Measurements from ENCODE around the gene BSDC1. TPM values are rescaled to one million over a fixed set of nuclear protein-coding genes. Genes with fewer than 3 reads are reported as not detected.

Gene BSDC1
- total RNA-seq = 41.4 and 55.3 TPM in 2 replicates

GRCh38 chr1:32394141-32394889 lies at the start of gene BSDC1:
BSDC1 (minus strand) TSS chr1:32394441; CDS start chr1:32394414, 27 bp downstream.

GRCh38 chr1:32362474-32363313 lies 31.5 kb downstream of the BSDC1 start, which contains the start of the genes FAM229A and TSSK3:
FAM229A (minus strand) TSS chr1:32362485; CDS start chr1:32362091, 394 bp downstream.
TSSK3 (plus strand) TSS chr1:32362539; CDS start chr1:32362702, 163 bp downstream.

GRCh38 chr1:32335790-32336590 lies 58.3 kb downstream of the BSDC1 start, which contains the start of gene MARCKSL1:
MARCKSL1 (minus strand) TSS chr1:32336233; CDS start chr1:32336033, 200 bp downstream.

Other genes starting within 250 kb of the BSDC1 start
- gene TXLNA, start 214.8 kb downstream of the BSDC1 start, total RNA-seq = 69.9 and 73.1 TPM in 2 replicates
- gene CCDC28B, start 193.8 kb downstream of the BSDC1 start, total RNA-seq = 18.3 and 20.1 TPM in 2 replicates
- 1.3 and 1.4 TPM in 2 replicates for gene IQCC, start 188.8 kb downstream of the BSDC1 start, total RNA-seq
- gene DCDC2B, start 185.4 kb downstream of the BSDC1 start, total RNA-seq = not detected in 2 replicates
- gene TMEM234, start 172.1 kb downstream of the BSDC1 start, total RNA-seq = 12.7 and 16.3 TPM in 2 replicates
- gene EIF3I, start 172.0 kb downstream of the BSDC1 start, total RNA-seq = 313 and 378 TPM in 2 replicates
- 1.7 and 9.8 TPM in 2 replicates for gene FAM167B, start 147.2 kb downstream of the BSDC1 start, total RNA-seq
- 0.09 TPM in 1 of 2 replicates, not detected in the other for gene LCK, start 143.2 kb downstream of the BSDC1 start, total RNA-seq
- gene HDAC1, start 102.4 kb downstream of the BSDC1 start, total RNA-seq = 118 and 146 TPM in 2 replicates
- gene MARCKSL1, start 58.2 kb downstream of the BSDC1 start, total RNA-seq = 76.6 and 108 TPM in 2 replicates
- 0.81 and 1.6 TPM in 2 replicates for gene FAM229A, start 32.0 kb downstream of the BSDC1 start, total RNA-seq
- 0.18 and 0.19 TPM in 2 replicates for gene TSSK3, start 31.9 kb downstream of the BSDC1 start, total RNA-seq
- gene ZBTB8B, start 70.6 kb upstream of the BSDC1 start, total RNA-seq = under 0.01 TPM in 2 replicates
- 6.2 and 6.3 TPM in 2 replicates for gene ZBTB8A, start 145.0 kb upstream of the BSDC1 start, total RNA-seq

Data from endothelial cell of coronary artery (primary cell).